GM18868 (cell line): ENCODE results near the gene RMI2.
"Not testable (repeated sequence)": the region's sequence is repeated elsewhere in the genome, so short reads cannot be mapped to it uniquely, and the experiment has no call there.

Experiments used
- ATAC-seq: cut with Tn5 transposase; IDR thresholded peaks from one replicate; pipeline ENCODE4 v1.9.1; 2021; ENCODE audit warnings: mild to moderate bottlenecking, moderate library complexity; ENCODE audit not compliant: unreplicated experiment

Gene RMI2

DNA sequence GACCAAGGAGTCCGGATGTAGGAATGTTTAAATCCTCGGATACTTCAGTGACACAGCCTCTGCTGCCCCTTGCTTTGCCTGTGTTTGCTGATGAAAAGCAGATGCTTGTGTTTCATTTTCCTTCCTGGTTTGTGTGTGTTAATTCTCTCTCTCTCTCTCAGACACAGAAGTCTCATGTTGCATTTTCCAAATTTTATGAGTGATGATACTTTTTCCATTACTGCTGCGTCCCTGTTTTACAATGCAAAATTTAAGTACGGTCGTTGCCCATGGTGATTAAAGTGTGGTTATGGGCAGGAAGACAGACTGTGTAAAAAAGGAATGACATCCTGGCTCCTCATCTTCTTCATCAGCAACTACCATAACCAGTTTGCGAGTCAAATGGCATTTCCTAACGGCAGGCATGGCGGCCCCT, 5.7 kb downstream of the RMI2 start:
- ATAC-seq, result no peak

DNA sequence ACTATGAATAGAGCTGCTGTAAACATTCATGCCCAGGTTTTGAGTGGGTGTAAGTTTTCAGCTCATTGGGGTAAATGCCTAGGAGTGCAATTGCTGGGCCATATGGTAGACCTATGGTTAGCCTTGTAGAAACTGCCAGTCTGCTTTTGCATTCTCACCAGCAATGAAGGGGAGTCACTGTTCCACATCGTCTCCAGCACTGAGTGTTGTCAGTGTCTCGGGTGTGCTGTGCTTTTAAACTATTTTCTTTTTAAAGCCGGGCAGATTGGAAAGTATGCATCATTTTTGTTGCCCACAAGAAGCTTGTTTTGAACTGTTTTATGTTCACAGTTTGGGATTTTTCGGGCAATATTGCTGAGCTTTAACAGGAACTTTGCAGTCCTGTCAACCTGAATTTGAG, 7.9 kb downstream of the RMI2 start:
- no peak for ATAC-seq

DNA sequence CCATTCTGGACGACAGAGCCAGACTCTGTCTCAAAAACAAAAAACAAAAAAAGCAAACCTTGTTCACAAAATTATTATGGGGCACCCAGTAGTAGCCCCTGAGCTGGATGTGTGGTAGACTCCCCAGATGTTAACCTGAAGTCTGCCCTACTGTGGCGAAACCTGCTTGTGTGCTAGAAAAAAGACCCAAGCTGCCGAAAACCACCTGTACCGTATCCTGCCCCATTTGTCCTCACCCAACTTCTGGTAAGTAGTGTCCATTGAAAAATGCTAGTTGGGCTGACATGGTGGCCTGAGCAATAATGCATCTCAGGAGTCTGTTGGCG, 9.1 kb downstream of the RMI2 start:
- ATAC-seq, result peak; percentile 38

DNA sequence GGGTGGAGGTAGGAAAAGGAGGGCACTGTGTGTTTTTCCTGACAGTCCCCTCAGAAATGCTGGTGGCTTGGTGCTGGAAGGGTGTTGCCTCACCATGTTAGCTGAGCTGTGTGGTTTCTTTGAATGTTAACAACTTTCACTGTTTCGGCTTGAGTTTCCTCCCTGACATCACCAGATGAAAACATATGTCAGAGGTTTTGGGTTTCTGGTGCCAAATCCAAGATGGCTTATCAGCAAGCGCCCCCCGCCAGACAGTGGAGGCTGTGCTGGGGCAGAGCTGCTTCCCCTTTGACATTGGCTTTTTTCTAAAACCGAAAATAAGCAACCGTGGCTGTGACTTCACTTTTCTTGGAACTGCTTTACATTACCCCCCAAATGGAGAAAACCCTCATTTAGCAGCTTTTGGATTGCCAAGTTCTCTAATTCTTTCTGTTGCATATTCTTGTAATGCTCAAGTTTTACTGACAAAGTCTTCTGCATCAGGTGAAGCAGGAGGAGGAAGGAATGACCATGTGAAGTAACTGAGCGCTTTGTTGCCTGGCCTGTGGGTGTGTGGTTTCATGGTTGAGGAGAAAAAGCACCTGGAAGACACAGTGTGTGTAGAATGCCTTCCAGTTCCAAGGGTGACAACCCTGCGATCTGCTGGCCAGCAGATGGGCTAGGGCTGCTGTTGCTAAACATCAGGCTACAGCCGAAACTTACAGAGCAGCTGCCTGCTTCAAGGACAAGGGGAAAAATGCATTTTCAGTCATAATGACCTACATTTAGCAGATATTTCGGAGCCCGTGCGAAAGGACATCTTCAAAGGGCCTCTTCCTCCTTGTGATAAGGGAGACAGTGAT, 9.7 kb downstream of the RMI2 start:
- ATAC-seq, result peak; percentile 49

DNA sequence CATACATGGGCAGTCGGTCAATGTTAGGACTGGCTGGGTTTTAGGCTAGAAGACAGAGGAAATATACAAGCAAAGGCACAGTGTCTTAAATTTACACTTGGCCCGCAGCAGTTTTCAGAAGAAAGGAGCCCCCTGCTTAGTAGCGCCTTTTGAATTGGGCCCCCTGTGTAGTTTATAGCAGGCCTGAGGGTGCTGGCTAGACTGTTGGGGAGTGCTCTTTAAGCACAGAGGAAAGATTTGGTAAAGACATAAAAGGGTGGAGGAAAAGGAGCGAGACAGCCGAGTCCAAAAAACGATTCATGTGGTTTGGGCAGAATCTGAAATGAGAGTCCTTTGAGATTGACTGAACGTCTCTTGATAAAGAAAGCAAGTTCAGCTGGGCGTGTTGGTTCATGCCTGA, 10.6 kb downstream of the RMI2 start:
- no peak for ATAC-seq

DNA sequence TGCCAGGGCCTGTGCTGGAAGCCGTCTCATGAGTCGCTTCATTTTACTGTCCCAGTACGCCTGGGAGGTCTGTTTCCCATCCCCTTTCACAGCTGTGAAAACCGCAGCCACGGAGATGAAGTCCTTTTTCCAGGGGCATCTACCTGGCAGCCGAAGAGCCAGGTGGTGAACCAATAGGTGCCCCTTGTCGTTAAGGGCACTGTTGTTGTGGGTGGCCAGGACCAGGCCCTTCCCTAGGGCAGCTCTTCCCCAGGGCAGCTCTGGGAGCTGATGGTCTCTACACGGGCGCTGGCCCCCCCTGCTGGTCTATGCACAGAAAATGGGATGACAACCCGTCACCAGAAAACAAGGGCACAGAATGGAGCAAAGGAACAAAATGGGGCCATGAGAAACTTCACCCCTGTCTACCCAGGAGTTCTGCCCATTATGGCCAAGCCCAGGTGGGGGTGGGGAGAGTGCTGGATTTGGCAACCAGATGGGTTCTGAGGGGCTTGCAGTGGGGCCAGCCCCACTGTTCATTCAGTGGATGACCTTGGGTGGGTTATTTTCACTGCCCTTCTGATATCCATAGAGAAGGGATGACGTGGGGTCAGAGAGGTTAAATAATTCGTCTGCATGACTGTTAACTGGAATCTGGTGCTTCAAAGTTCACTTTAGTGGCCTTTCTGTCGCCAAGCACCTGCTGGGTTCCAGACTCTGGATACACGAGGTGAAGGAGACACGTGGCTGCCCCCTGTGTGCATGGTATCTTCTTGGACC, 11.5 kb downstream of the RMI2 start:
- ATAC-seq, result no peak

DNA sequence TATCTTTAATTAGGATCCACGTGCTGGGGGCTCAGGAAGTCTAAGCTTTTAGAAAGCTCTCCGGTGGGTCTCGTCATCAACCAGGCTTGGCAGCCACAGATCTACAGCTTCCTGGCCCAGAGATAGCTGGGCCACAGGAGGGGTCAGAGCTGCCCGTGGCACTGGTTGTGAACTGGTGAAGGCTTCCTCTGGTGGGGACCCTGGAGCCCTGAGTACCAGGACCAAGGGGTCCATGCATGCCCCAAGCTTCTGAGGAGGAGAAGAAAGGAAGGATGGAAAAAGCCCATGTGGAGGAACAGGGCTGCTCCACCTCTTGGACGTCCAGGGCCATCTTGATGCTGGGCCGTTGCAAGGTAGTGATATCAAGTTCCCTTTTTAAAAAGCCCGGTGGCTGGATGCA, 13.3 kb downstream of the RMI2 start:
- no peak for ATAC-seq

DNA sequence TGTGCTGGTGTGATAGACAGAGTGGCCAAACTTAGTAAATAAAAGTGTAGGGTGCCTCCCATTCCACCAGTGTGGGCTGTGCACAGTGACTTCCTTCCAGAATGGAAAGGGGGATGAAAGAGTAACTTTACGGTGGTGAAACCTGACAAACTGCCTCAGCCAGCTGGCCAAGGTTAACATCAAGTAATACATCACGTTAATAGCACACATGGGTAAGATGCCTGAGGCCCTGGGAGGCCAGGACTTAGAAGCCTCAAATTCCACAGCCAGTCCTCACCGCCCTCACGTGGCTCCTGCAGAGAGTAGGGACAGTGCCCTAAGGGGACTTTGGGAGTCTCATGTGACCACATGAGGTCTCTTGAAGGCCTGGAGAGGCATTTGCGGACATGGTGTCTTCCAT, 14.1 kb downstream of the RMI2 start:
- ATAC-seq, result no peak

DNA sequence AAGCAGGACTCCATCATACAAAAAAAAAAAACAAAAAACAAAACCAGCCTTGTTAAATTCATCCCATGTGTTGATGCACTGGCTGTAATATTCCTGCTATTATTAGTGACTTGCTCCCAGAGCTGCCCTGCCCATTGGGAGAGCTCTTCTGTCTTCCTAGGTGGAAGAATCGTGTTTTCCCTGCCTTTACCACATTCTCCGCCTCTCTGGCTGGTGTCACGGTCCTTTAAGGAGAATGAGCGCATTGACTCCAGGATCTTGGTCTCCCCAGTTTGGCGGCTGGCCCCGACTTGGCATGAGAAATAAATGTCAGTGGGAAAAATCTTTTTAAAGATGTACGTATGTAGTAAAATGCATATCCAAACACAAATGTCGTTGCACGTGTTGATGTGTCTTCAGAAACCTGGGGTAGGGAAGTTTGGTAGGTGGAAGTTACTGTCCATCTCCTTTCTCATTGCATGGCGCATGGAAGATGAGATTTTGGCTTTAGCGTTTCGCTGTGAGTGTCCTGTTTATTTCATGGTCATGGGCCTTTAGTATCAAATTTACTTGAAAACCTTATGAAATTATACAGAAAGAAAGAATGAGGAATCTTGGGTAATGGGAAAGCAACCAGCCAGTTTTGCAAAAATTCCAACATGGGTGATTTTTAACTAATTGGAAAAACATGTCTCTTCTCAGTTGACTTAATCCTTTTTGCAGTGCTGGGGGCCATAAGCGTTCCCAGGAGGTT, 15.5 kb downstream of the RMI2 start:
- no peak for ATAC-seq

DNA sequence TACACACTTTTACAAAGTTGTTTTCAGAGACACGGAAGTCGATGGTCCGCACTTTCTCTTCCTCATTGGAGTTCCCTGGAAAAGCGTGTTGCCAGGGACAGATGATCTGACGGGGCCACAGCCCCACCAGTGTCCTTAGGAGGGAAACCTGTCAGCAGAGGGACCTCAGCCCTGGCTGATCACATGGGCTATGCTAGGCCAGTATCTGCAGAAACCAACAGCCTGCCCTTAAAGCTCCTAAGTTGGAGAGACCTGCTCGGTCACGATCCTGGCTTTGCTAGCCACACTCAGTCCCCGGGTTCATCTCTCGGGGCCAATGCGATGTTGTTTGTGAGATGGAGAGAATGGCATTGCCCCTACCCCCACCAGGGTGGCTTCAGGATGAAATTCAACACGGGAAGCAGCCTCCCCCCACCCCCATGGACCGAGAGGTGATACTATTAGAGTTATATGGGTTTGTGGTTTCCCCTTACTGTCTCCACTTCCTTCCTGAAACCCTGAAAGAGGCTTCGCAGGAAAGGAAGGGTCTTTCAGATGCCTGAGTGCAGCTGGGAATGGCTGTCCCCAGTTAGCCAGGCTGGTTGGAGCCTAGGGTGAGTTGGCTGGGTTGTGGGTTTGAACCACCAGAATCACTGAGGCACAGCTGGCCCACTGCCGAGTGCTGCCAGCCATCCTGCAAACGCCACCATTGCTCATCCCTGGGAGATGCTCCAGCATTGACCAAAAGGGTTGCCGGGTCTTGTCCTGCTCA, 16.6 kb downstream of the RMI2 start:
- ATAC-seq, result peak; percentile 29

DNA sequence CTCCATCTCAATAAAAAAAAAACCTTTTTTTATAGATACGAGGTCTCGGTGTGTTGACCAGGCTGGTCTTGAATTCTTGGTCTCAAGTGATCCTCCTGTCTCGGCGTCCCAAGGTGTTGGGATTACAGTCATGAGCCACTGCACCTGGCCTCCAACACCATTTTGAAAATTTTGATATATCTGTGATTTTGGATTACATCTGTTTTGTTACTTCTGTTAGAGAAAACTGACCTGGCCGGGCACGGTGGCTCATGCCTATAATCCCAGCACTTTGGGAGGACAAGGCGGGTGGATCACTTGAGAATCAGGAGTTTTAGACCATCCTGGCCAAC, 18.6 kb downstream of the RMI2 start:
- ATAC-seq, result no peak

DNA sequence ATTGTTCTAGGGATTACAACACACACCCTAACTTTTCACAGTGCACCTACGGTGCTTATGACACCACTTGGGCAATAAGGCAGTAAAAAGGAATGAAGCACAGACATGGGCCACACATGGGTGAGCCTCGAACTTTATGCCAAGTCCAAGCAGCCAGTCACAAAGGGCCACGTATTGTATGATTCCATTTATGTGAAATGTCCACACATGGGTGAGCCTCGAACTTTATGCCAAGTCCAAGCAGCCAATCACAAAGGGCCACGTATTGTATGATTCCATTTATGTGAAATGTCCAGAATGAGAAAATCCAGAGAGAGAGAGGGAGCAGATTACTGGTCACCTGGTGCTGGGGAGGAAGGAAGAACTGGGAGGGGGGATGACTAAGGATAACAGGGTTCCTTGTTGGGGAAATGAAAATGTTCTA, 22.2 kb downstream of the RMI2 start:
- no peak for ATAC-seq

DNA sequence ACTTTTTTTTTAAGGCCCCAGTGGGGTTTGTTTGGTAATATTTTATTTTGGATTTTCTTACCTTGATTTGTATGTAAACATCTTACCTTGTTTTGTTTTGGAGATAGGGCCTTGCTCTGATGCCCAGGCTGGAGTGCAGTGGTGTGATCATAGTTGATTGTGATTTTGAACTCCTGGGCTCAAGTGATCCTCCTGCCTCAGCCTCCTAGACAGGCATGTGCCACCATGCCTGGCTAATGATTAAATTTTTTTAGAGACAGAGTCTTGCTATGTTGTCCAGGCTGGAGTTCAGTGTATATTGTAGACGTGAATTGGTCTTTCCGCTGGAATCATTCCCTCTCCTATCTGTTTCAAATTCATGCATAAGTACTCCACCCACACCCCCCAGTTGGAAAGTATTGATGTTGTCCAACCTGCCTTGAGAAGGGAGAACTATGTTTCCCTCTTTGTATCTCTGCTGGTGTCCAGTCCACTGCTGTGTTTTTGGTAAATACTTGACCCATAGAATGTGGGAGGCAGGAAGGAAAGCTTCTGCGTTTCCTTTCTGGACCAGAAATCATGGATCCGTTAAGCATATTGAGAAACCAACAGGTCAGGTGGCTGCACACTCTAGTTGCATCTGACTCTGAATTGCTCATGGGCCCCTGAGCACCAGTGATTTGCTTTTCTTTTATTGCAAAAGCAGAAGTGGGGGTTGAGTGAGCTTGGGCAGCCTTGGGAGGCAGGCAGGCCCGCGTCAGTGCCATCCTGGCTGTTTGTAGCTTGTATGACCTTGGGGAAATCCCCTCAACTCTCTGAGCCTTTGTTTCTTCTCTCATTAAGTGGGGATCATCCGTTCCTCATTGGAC, 25.0 kb downstream of the RMI2 start:
- ATAC-seq, result peak; percentile 90

DNA sequence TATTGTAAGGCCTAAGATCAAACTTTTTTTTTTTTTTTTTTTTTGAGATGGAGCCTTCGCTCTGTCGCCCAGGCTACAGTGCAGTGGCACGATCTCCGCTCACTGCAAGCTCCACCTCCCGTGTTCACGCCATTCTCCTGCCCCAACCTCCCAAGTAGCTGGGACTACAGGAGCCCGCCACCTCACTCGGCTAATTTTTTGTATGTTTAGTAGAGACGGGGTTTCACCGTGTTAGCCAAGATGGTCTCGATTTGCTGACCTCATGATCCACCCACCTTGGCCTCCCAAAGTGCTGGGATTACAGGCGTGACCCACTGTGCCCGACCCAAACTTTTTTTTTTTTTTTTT, 25.6 kb downstream of the RMI2 start:
- not testable (repeated sequence) for ATAC-seq

DNA sequence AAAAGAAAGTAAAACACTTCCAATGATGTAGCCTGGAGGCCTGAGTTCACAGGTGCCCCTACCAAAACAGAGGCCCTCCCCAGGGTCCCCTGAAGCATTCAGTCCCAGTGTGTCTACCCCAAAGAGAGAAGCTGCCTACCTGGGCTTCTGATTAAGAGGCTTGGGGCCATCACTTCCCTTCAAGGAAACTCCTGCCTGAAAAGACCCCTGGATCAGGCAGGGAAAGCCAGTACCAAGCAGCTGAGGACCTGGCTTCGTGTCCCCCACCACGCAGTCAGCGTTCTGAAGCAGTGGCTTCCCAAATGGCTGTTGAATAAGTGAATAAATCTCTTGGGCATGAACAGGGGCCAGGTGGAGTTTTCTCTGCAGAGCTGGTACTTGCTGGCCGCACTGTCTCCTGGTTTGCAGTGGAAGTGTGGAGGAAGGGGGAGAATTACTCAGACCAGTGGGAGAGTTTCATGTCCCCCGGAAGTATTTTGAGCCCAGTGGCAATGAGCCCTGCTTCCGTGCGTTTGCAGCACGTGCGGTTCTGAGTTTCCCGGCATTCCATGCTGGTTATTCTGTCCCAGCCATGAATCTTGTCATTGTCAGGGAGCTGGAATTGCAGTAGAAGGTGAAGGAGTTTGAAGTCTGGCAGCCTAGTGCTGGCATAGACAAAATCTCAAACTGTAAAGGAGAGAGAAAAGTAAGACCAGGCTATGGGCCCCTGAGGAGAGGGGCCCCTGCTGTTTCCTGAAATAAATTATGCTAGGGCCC, 27.0 kb downstream of the RMI2 start:
- ATAC-seq, result no peak

DNA sequence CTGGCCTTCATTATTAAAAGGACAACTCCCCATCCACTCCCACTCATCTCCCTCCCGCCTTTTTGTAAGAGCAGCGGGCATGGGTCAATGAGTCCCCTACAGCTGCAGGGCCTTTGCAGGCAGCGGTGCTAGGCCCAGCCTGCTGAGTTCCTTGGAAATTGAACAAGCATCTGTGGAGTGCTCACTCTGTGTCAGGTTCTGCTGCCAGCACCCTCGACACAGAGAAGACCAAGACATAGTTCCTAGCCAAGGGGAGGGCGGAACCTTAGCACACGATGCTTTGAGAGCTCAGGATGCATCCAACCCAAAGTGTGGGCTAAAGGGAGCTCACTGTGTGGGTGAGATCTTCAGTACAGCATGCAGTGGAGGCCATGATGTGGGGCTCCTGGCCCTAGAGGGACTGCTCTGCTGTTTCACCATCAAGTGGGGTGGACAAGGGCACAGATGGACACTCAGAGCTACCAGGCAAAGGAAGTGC, 27.6 kb downstream of the RMI2 start:
- ATAC-seq, result no peak

DNA sequence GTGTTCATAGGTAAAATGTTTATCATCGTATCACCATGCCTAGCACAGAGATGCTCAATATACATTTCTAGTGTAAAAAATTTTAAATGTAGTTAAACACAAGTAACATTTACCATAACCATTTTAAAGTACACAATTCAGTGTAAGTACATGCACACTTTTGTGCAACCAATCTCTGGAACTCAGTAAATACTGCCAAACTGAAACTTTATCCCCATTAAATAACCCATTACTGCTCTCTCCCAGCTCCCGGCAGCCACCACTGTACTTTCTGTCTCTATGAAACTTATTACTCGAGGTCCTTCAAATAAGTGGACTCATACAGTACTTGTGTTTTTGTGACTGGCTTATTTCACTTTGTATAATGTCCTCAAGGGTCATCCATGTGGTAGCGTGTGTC, 29.0 kb downstream of the RMI2 start:
- no peak for ATAC-seq

DNA sequence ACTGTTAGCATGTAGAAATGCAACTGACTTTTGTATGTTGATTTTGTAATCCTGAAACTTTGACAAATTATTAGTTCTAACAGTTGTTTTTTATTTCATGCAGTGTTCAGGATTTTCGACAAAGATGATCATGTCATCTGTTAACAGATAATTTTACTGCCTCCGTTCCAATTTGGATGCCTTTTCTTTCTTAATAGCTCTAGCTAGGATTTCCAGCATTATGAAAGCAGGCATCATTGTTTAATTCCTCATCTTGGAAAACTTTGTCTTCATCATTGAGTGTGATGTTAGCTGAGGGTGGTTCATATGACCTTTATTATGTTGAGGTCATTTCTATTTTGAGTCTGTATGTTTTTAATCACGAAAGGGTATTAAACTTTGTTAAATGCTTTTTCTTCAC, 31.9 kb downstream of the RMI2 start:
- ATAC-seq, result no peak

DNA sequence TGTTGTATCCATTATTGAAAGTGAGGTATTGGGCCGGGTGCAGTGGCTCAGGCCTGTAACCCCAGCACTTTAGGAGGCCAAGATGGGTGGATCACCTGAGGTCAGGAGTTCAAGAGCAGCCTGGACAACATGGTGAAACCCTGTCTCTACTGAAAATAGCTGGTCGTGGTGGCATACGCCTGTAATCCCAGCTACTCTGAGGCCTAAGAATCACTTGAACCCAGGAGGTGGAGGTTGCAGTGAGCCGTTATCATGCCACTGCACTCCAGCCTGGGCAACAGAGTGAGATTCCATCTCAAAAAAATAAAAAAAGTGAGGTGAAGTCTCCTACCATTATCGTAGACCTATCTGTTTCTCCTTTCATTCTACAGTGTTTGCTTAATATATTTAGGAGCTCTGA, 33.7 kb downstream of the RMI2 start:
- ATAC-seq, result not testable (repeated sequence)

DNA sequence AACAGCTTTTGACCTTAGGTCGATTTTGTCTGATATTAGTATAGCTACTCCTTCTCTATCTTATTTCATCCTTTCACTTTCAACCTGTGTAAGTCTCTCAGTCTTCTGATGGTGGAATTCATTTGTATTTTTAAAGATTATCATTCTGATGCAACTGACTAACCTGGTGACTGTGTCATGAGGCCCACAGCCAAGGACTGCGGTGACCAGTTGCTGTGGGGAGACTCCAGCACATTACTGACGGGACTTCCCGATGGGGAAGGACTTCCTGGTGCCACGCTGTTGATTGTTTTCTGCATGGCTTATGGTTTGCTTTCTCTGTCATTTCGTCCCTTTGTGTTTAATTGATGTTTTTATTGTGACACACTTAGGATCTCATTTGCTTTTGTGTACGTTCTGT, 34.2 kb downstream of the RMI2 start:
- peak; percentile 84 for ATAC-seq
